GM21528 (cell line): Measurements from ENCODE around the gene GPR160.

Experiments used
- ATAC-seq: cut with Tn5 transposase; IDR thresholded peaks from one replicate; pipeline ENCODE4 v1.9.1; 2021; ENCODE audit warnings: mild to moderate bottlenecking, moderate library complexity; ENCODE audit not compliant: unreplicated experiment, low FRiP score

Gene GPR160

GRCh38 chr3:170063691-170064090 lies 25.9 kb downstream of the GPR160 start:
- no peak for ATAC-seq

DNA sequence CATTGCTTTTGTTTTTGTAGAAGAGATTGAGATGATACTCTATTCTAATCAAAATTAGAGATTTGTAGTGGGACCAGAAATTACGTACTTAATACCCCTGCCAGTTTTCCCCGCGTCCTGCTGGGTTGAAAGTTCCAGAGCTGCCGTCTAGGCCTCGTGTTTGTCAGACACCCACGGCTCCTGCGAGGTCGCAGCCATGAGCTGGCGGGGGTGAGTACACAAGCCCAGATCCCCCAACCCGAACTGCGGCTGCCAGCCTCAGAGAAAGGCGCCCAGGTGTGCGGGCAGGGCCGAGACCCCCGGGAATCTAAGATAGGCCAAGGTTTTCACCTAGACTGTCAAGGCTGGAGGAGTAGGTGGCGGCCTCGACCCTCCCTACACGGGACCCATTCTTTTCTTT lies 26.3 kb downstream of the GPR160 start:
- ATAC-seq: no peak

DNA sequence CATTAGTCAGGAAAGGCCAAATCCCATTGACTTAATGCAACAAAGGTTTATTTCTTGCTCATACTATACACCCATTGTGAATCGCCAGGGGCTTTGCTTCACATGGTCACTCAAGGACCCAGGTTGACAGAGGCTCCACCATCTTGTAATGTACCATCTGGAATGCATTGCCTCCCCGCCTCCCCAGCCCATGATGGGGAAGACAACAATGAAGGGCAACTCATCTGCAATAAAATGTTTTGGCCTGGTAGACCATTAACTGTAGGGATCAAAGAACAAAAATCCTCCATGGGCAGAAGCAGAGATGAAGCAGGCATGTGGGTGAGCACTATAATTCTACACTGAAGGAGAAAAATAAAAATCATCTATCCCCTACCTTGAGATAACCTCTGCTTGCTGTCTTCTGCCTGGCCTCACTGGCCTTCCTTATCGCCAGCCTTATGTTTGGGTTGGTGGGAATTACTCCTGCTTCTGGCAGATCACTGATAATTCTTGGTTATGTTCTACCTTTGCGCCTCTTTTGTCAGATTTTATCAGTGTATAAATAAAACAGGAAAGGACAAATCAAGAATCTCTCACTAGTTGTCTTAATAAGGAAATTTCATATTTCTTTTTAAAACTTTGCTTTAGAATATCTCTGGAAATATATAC lies 37.8 kb downstream of the GPR160 start:
- no peak for ATAC-seq

DNA sequence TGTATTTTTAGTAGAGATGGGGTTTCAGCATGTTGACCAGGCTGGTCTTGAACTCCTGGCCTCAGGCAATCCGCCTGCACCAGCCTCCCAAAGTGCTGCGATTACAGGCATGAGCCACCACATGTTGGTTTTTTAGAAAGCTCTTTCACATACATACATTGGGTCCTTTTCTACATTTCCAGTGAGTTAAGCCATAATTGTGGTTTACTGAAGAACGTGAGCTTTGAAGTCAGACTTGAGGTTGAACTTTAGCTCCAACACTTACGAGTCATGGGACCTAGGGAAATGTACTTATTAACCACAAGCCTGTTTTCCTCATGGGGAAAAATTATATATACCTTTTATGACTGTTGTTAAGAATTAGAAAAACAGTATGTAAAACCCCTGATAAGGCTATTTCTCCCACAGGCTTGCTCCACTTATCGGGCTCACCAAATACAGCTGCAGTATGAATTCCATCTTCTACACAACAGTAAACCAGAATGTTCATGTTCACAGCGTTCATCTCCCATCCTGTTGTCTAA lies 39.0 kb downstream of the GPR160 start:
- no peak for ATAC-seq

- no peak for ATAC-seq
Measured at GRCh38 chr3:170077361-170077760, 39.6 kb downstream of the GPR160 start.

- ATAC-seq: no peak
Measured at GRCh38 chr3:170078620-170079281, 41.0 kb downstream of the GPR160 start.

GRCh38 chr3:170079536-170080165 lies 41.9 kb downstream of the GPR160 start:
- ATAC-seq: no peak

GRCh38 chr3:170080605-170081004 lies 42.8 kb downstream of the GPR160 start:
- ATAC-seq: no peak

GRCh38 chr3:170081079-170081741 lies 43.4 kb downstream of the GPR160 start:
- ATAC-seq: no peak

DNA sequence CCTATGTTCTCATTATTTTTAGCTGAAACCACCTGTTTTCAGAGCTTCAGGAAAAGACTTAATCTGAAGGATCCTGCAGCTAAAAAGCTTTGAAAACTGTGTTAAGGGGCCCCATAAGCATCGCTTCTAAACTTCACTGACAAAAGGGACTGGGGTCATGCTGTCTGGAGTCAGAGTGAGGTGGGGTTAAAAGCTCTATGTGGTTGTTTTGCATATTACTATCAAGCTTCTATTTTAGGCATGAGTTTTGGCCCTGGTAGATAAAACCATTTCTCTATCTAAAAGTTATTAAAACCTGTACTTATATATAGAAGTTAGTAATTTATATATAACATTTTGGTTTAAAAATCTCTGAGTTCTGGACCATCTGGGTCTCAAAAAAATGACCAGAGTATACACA lies 45.5 kb downstream of the GPR160 start:
- no peak for ATAC-seq

DNA sequence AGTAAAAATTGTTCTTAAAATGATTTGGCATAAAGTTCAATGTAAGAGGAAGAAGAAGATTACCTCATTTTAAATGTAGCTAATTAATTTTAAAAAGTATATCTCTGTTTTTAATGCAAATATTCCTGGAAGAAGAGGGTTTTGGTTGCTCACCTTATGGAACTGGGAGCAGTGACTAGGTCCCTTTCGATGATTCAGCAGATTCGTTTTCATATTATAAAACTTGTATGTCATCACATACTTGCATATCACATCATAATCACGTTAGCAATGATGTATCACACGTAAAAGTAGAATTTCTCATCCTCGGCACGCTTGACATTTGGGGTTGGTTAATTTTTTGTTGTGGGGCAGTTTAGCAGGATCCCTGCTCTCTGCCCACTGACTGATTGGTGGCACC lies 47.6 kb downstream of the GPR160 start:
- no peak for ATAC-seq

GRCh38 chr3:170089862-170090600 lies 52.2 kb downstream of the GPR160 start:
- ATAC-seq: no peak

- no peak for ATAC-seq
Measured at GRCh38 chr3:170090601-170090981, 52.8 kb downstream of the GPR160 start.

DNA sequence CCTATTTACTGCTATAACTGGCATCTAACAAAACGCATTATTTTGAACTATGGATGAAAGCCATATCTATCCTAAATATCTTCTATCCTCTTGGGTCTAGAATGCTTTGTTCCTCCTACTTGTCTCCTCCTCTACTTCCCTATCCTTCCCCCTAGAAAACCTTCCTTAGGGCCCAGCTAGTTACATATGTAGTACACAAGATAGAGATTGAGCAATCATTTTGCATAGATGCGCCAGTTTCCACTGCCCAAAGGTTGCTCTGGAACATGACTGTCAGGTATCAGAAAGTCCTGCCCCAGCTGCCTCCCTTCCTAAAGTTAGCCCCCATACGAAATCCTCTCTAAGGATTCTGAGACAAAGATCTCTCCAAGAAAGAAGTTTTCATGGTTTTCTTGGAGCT lies 55.1 kb downstream of the GPR160 start:
- ATAC-seq: no peak

GRCh38 chr3:170095771-170096170 lies 58.0 kb downstream of the GPR160 start:
- no peak for ATAC-seq

GRCh38 chr3:170096342-170096741 lies 58.5 kb downstream of the GPR160 start:
- peak; percentile 55 for ATAC-seq

GRCh38 chr3:170098753-170099152 lies 61.0 kb downstream of the GPR160 start:
- no peak for ATAC-seq

- no peak for ATAC-seq
Measured at GRCh38 chr3:170100944-170101343, 63.1 kb downstream of the GPR160 start.

DNA sequence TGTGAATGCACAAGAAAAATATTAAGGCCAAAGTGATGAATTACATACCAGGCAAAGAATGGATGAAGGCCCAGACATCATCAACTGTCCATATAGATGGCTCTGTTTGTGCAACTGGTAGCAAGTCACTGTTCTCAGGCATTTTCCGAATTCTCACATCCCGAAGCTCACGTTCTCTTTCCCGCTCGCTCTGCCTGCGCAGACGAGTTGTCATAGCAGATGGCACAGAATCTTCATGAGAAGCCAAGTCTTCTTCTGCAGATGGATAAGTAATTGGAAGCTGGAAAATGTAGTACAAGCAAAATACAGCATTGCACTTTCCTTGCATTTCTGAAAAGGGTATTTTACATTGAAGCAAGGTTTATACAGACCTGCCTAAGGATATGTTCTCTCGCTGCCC lies 64.6 kb downstream of the GPR160 start:
- ATAC-seq: no peak

GRCh38 chr3:170107941-170108340 lies 70.1 kb downstream of the GPR160 start:
- ATAC-seq: no peak

DNA sequence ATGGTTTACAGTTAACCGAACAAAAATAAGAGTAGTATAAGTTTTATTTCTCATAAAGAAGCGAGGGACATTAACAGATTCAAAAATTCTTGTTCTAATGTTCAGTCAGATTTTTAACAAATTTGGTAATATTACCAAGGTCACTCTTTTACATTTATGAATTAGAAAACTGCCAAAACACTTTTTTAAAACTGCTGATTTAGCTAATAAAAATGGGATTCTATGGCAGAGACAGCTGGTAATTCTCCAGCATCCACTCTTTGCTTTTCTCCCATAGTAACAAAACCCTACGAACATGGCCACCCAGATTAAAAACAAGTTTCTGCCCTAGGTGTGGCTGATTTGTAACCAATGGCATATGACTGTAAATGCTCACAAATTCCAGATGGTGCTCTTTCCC lies 71.2 kb downstream of the GPR160 start:
- no peak for ATAC-seq
